Prostate gland (tissue), 2 donors: Measurements from ENCODE around the gene ROBO2.

Source experiments
- CTCF ChIP-seq, 4 experiments: fragments of 200-600 bp in 2 of 4; fragments of 450-650 bp in 2 of 4; sonication (generic) in 2 of 4; IDR thresholded peaks; 1 replicate in 3 of 4; 2 replicates in 1 of 4; pipeline ENCODE4 v1.5.1; 2016 to 2019; ENCODE audit warnings: antibody characterized with exemption in 4 of 4, mild to moderate bottlenecking in 2 of 4, moderate library complexity in 2 of 4
- POLR2A ChIP-seq: fragments of 450-650 bp; IDR thresholded peaks from one replicate; pipeline ENCODE4 v1.6.1; 2016; ENCODE audit warnings: antibody characterized with exemption, mild to moderate bottlenecking

DNA sequence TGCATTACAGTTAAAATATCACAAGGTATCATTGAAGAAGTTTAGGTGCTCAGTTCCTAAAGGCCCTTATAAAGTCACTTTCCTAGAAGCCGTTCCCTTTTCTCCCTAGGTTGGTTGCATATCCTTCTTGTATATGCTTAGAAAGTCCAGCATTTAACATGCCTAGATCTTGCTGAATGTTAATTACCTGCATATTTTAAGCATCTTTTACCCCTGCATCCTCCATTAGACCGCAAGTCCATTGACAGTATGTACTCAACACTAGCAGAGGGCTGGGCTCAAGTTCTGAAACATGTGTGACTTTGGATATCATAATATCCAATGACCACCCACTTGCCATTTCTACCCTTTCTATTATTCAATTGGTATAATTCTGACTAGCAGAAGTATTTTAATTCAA is 336.6 kb downstream of the ROBO2 start:
- TF ChIP-seq POLR2A (no peak), CTCF (IDR thresholded peaks at IDR 0.05) (no peak)
